ENCODE results near the gene GALNT6.

Gene GALNT6

GRCh38 chr12:51360315-51360714 is 30.9 kb downstream of the GALNT6 start:
- H3F3A ChIP-seq (ENCODE audit: low read depth) = no peaks in the 10 kb centered on the region
- H3K36me3 ChIP-seq (ENCODE audit: insufficient read depth, low read length) = peaks cover 39% of the 10 kb centered on the region; the same call in 1 of the 2 replicates
- H3K27me3 ChIP-seq (ENCODE audit: insufficient read depth, low read length, poor library complexity, severe bottlenecking) = no peaks in the 10 kb centered on the region
- H3K4me2 ChIP-seq (ENCODE audit: low read depth, low read length, poor library complexity, severe bottlenecking) = no peak overlapping the region
- H3K9me3 ChIP-seq (ENCODE audit: insufficient read depth, low read depth, low read length) = no peaks in the 10 kb centered on the region
- no peak for TF ChIP-seq EZH2phosphoT487 (IDR thresholded peaks at IDR 0.05; ENCODE audit: borderline replicate concordance)
- TF ChIP-seq CTCF (conservative IDR thresholded peaks at IDR 0.05; ENCODE audit: low read length) = no peak
- H2AFZ ChIP-seq (ENCODE audit: low read length) = no peak overlapping the region
- H3K79me2 ChIP-seq (ENCODE audit: insufficient read depth, low read length) = no peaks in the 10 kb centered on the region
- H3K9me2 ChIP-seq (replicated peaks; ENCODE audit: low read depth, low read length) = no peaks in the 10 kb centered on the region
- peaks cover 7% of the 10 kb centered on the region for H3K4me1 ChIP-seq (ENCODE audit: insufficient read depth, low read length, poor library complexity, severe bottlenecking)
- no peak overlapping the region for H3K9ac ChIP-seq (ENCODE audit: low read depth, low read length, poor library complexity, severe bottlenecking)
- H4K20me1 ChIP-seq (ENCODE audit: insufficient read depth, low read length, poor library complexity, severe bottlenecking) = no peaks in the 10 kb centered on the region
- no peak overlapping the region for H3K4me3 ChIP-seq (ENCODE audit: low read length, poor library complexity, severe bottlenecking)

GRCh38 chr12:51359851-51360250 is 31.4 kb downstream of the GALNT6 start:
- H4K20me1 ChIP-seq (ENCODE audit: insufficient read depth, low read length, poor library complexity, severe bottlenecking) = no peaks in the 10 kb centered on the region
- no peaks in the 10 kb centered on the region for H3K9me2 ChIP-seq (replicated peaks; ENCODE audit: low read depth, low read length)
- TF ChIP-seq CTCF (conservative IDR thresholded peaks at IDR 0.05; ENCODE audit: low read length) (no peak), EZH2phosphoT487 (IDR thresholded peaks at IDR 0.05; ENCODE audit: borderline replicate concordance) (no peak)

GRCh38 chr12:51358496-51358895 is 32.7 kb downstream of the GALNT6 start:
- H3K9ac ChIP-seq (ENCODE audit: low read depth, low read length, poor library complexity, severe bottlenecking) = no peak overlapping the region
- peaks cover 36% of the 10 kb centered on the region; the same call in 1 of the 2 replicates for H3K36me3 ChIP-seq (ENCODE audit: insufficient read depth, low read length)
- no peaks in the 10 kb centered on the region for H3F3A ChIP-seq (ENCODE audit: low read depth)
- no peaks in the 10 kb centered on the region for H3K27me3 ChIP-seq (ENCODE audit: insufficient read depth, low read length, poor library complexity, severe bottlenecking)
- H4K20me1 ChIP-seq (ENCODE audit: insufficient read depth, low read length, poor library complexity, severe bottlenecking) = no peaks in the 10 kb centered on the region
- H3K4me1 ChIP-seq (ENCODE audit: insufficient read depth, low read length, poor library complexity, severe bottlenecking) = peaks cover 7% of the 10 kb centered on the region
- H3K4me3 ChIP-seq (ENCODE audit: low read length, poor library complexity, severe bottlenecking) = no peak overlapping the region
- H2AFZ ChIP-seq (ENCODE audit: low read length) = no peak overlapping the region
- no peaks in the 10 kb centered on the region for H3K9me2 ChIP-seq (replicated peaks; ENCODE audit: low read depth, low read length)
- no peak overlapping the region for H3K4me2 ChIP-seq (ENCODE audit: low read depth, low read length, poor library complexity, severe bottlenecking)
- no peak for TF ChIP-seq CTCF (conservative IDR thresholded peaks at IDR 0.05; ENCODE audit: low read length)
- no peak for TF ChIP-seq EZH2phosphoT487 (IDR thresholded peaks at IDR 0.05; ENCODE audit: borderline replicate concordance)
- no peaks in the 10 kb centered on the region for H3K79me2 ChIP-seq (ENCODE audit: insufficient read depth, low read length)
- H3K9me3 ChIP-seq (ENCODE audit: insufficient read depth, low read depth, low read length) = no peaks in the 10 kb centered on the region

More at GRCh38 chr12:51359851-51360250, 31.4 kb downstream of the GALNT6 start:
- peaks cover 7% of the 10 kb centered on the region for H3K4me1 ChIP-seq (ENCODE audit: insufficient read depth, low read length, poor library complexity, severe bottlenecking)
- no peaks in the 10 kb centered on the region for H3F3A ChIP-seq (ENCODE audit: low read depth)
- H3K27me3 ChIP-seq (ENCODE audit: insufficient read depth, low read length, poor library complexity, severe bottlenecking) = no peaks in the 10 kb centered on the region
- no peak overlapping the region for H3K4me3 ChIP-seq (ENCODE audit: low read length, poor library complexity, severe bottlenecking)
- no peak overlapping the region for H3K4me2 ChIP-seq (ENCODE audit: low read depth, low read length, poor library complexity, severe bottlenecking)
- H3K9ac ChIP-seq (ENCODE audit: low read depth, low read length, poor library complexity, severe bottlenecking) = no peak overlapping the region
- no peaks in the 10 kb centered on the region for H3K79me2 ChIP-seq (ENCODE audit: insufficient read depth, low read length)
- H2AFZ ChIP-seq (ENCODE audit: low read length) = no peak overlapping the region
- no peaks in the 10 kb centered on the region for H3K9me3 ChIP-seq (ENCODE audit: insufficient read depth, low read depth, low read length)
- peaks cover 39% of the 10 kb centered on the region; the same call in 1 of the 2 replicates for H3K36me3 ChIP-seq (ENCODE audit: insufficient read depth, low read length)

Measured in Loucy (cell line).